Measurements from ENCODE around the gene DDX31. TPM values are rescaled to one million over a fixed set of nuclear protein-coding genes. Genes with fewer than 3 reads are reported as not detected.

The DDX31 gene
- total RNA-seq, 1 experiment from 2014 or later: 19.2 TPM

DNA sequence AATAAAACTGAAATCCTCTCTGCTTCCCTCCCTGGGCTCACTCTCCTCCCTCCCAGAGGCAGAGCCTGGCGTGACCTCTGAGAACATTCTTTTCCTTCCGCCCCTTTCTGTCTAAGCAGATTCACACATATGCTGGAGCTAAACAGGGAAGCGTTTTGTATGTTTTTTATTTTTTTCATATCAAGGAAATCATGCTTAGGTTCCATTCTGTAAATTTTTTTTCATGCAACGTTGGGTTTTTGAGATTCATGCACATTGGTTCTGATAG lies 107.5 kb downstream of the DDX31 start:
- H3K9me3 ChIP-seq (ENCODE audit: insufficient read depth, low read depth): no peaks in the 10 kb centered on the region
- no TSS peak for BruUV-seq (replicated peaks)
- no peaks in the 10 kb centered on the region for H3K9me2 ChIP-seq (ENCODE audit: insufficient read depth)
- H3K4me2 ChIP-seq: no peak overlapping the region
- ChIA-PET POLR2A (ENCODE audit: unreplicated experiment) (no interaction called here), CTCF (no interaction called here)
- H3K4me3 ChIP-seq: no peak overlapping the region
- TF ChIP-seq, protein P1, sequence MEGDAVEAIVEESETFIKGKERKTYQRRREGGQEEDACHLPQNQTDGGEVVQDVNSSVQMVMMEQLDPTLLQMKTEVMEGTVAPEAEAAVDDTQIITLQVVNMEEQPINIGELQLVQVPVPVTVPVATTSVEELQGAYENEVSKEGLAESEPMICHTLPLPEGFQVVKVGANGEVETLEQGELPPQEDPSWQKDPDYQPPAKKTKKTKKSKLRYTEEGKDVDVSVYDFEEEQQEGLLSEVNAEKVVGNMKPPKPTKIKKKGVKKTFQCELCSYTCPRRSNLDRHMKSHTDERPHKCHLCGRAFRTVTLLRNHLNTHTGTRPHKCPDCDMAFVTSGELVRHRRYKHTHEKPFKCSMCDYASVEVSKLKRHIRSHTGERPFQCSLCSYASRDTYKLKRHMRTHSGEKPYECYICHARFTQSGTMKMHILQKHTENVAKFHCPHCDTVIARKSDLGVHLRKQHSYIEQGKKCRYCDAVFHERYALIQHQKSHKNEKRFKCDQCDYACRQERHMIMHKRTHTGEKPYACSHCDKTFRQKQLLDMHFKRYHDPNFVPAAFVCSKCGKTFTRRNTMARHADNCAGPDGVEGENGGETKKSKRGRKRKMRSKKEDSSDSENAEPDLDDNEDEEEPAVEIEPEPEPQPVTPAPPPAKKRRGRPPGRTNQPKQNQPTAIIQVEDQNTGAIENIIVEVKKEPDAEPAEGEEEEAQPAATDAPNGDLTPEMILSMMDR (conservative IDR thresholded peaks at IDR 0.05): no peak
- TF ChIP-seq EZH2 (IDR thresholded peaks at IDR 0.05; ENCODE audit: low read depth): no peak
- H3F3A ChIP-seq (ENCODE audit: insufficient read depth, low read depth): no peaks in the 10 kb centered on the region
- H4K20me1 ChIP-seq (ENCODE audit: insufficient read depth): no peaks in the 10 kb centered on the region; the same call in 1 of the 2 replicates
- intact Hi-C loops (cut with micrococcal nuclease; ENCODE audit: unreplicated experiment): no loop called here
- H3K27ac ChIP-seq: no peak overlapping the region
- peaks cover 100% of the 10 kb centered on the region for H3K27me3 ChIP-seq (ENCODE audit: insufficient read depth, low read depth)
- no peak for DNase-seq
- H3K79me2 ChIP-seq (ENCODE audit: low read depth): no peaks in the 10 kb centered on the region
- H3K36me3 ChIP-seq (ENCODE audit: low read depth): no peaks in the 10 kb centered on the region
- H2AFZ ChIP-seq: no peak overlapping the region
- no peaks in the 10 kb centered on the region for H3K4me1 ChIP-seq (replicated peaks; ENCODE audit: insufficient read depth)

DNA sequence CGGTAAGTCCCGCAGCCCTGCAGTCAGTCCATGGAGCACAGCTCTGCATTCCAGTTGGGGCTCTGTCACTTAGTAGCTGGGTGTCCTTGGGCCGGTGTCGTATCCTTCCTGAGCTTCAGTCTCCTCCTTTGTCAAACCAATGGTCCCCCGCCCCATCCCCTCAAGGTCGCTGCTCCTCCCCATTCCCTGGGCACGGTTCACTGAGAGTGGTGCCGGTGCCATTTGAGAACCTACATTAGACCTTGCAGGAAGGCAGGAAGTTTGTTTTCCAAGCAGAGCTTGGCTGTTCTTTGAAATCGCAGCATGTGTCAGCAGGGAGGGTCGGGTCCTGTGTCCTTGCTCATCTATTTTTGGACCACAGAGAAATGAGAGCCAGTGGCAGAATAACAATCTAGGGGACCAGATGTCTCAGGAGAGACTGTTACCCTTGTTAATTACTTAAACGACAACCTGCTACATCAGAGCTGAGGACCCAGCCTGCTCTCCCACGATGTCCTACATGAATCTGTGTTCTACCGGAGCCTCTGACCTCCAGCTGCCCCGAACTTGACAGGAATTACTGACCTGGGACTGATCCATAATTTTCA lies 109.1 kb downstream of the DDX31 start:
- intact Hi-C loops (cut with micrococcal nuclease; ENCODE audit: unreplicated experiment): loop anchor here (1.0 kb wide), 1 partner anchor 67 kb away; no protein-coding TSS in a partner anchor
- no peak for DNase-seq
- H3K4me2 ChIP-seq: no peak overlapping the region
- H3K9me2 ChIP-seq (ENCODE audit: insufficient read depth): no peaks in the 10 kb centered on the region
- peaks cover 100% of the 10 kb centered on the region for H3K27me3 ChIP-seq (ENCODE audit: insufficient read depth, low read depth)
- no peak overlapping the region for H2AFZ ChIP-seq
- H3K4me1 ChIP-seq (replicated peaks; ENCODE audit: insufficient read depth): no peaks in the 10 kb centered on the region
- H3K27ac ChIP-seq: no peak overlapping the region
- no peak overlapping the region for H3K4me3 ChIP-seq
- no peaks in the 10 kb centered on the region for H3K36me3 ChIP-seq (ENCODE audit: low read depth)
- ChIA-PET CTCF (interaction anchor here (0.5 kb wide), 1 partner anchor 59 kb away, joined by 18 read pairs; no protein-coding TSS in a partner anchor), POLR2A (ENCODE audit: unreplicated experiment) (no interaction called here)
- H3F3A ChIP-seq (ENCODE audit: insufficient read depth, low read depth): no peaks in the 10 kb centered on the region
- H3K9me3 ChIP-seq (ENCODE audit: insufficient read depth, low read depth): no peaks in the 10 kb centered on the region
- TF ChIP-seq, protein P1 (conservative IDR thresholded peaks at IDR 0.05): no peak
- TF ChIP-seq EZH2 (IDR thresholded peaks at IDR 0.05; ENCODE audit: low read depth): no peak
- H3K79me2 ChIP-seq (ENCODE audit: low read depth): no peaks in the 10 kb centered on the region
- no TSS peak for BruUV-seq (replicated peaks)
- no peaks in the 10 kb centered on the region; the same call in 1 of the 2 replicates for H4K20me1 ChIP-seq (ENCODE audit: insufficient read depth)

GRCh38 chr9:132559711-132560110 lies 110.1 kb downstream of the DDX31 start:
- Histone ChIP-seq H3K4me3 (no peak overlapping the region), H3K27ac (no peak overlapping the region), H3K79me2 (ENCODE audit: low read depth) (no peaks in the 10 kb centered on the region), H3K4me1 (replicated peaks; ENCODE audit: insufficient read depth) (no peaks in the 10 kb centered on the region), H3K9me3 (ENCODE audit: insufficient read depth, low read depth) (no peaks in the 10 kb centered on the region), H3F3A (ENCODE audit: insufficient read depth, low read depth) (no peaks in the 10 kb centered on the region), H3K9me2 (ENCODE audit: insufficient read depth) (no peaks in the 10 kb centered on the region), H4K20me1 (ENCODE audit: insufficient read depth) (no peaks in the 10 kb centered on the region; the same call in 1 of the 2 replicates), H3K27me3 (ENCODE audit: insufficient read depth, low read depth) (peaks cover 100% of the 10 kb centered on the region), H3K4me2 (no peak overlapping the region), H3K36me3 (ENCODE audit: low read depth) (no peaks in the 10 kb centered on the region), H2AFZ (no peak overlapping the region)
- no peak for TF ChIP-seq EZH2 (IDR thresholded peaks at IDR 0.05; ENCODE audit: low read depth)
- TF ChIP-seq, protein P1 (conservative IDR thresholded peaks at IDR 0.05): no peak
- intact Hi-C loops (cut with micrococcal nuclease; ENCODE audit: unreplicated experiment): loop anchor here (1.0 kb wide), 1 partner anchor 66 kb away; no protein-coding TSS in a partner anchor
- DNase-seq: no peak
- CTCF ChIA-PET: no interaction called here
- POLR2A ChIA-PET (ENCODE audit: unreplicated experiment): no interaction called here
- no TSS peak for BruUV-seq (replicated peaks)

All from PC-9 (cell line).